ENCODE measurements around the gene DUOXA1. TPM values are rescaled to one million over a fixed set of nuclear protein-coding genes. Genes with fewer than 3 reads are reported as not detected.

DUOXA1 gene
- total and polyA plus RNA-seq, 9 of the 15 experiments (the other 6 are each of a cell fraction or from before 2014, with no cell fraction given): 0.17 to 0.74 (median 0.24) TPM; not detected in 6

- TF ChIP-seq MLX (CRISPR knock-in tag; conservative IDR thresholded peaks at IDR 0.05) (no peak), HMGN3 (IDR thresholded peaks at IDR 0.05; ENCODE audit: borderline replicate concordance, extremely low read depth, insufficient read length, low read depth, low read length) (no peak), ZNF354B (CRISPR knock-in tag; IDR thresholded peaks at IDR 0.05) (no peak), ZNF436 (CRISPR knock-in tag; IDR thresholded peaks at IDR 0.05) (no peak), ZNF445 (CRISPR knock-in tag; IDR thresholded peaks at IDR 0.05; ENCODE audit: low read depth) (no peak)
These were observed 7.8 kb downstream of the DUOXA1 start (continued) for GRCh38 chr15:45121706-45122417.

- FAIRE-seq (no peak), DNase-seq (ENCODE audit: extremely low read depth in 1 of 4, low spot score in 3 of 4) (no peak), ATAC-seq (no peak)
- TF ChIP-seq NR0B1 (IDR thresholded peaks at IDR 0.05; ENCODE audit: partially characterized antibody): no peak
- no peak for TF ChIP-seq POLR3G (IDR thresholded peaks at IDR 0.05; ENCODE audit: extremely low read depth, insufficient read length, insufficient replicate concordance)
- no peak for TF ChIP-seq SMARCE1 (IDR thresholded peaks at IDR 0.05)
- no peak for TF ChIP-seq SMARCC2 (IDR thresholded peaks at IDR 0.05; ENCODE audit: low read depth)
- no peak for TF ChIP-seq ZNF77 (CRISPR knock-in tag; IDR thresholded peaks at IDR 0.05)
- TF ChIP-seq FOXJ3 (CRISPR knock-in tag; IDR thresholded peaks at IDR 0.05): no peak
- in situ Hi-C loops (cut with MboI): loop anchor here (25.0 kb wide), 1 partner anchor 159 kb away; the partner anchor contains the start of gene TERB2
- Histone ChIP-seq H3K27ac (ENCODE audit: extremely low read depth, low read depth, low read length) (no peak overlapping the region), H3K4me1 (replicated peaks in 1 of 2; ENCODE audit: control insufficient read depth in 2 of 2, insufficient read depth in 2 of 2, low read length in 2 of 2) (peaks cover 0 to 14% of the 10 kb centered on the region in 2 experiments; a peak in 3 of 5 replicates), H3K9me1 (ENCODE audit: control insufficient read depth, insufficient read depth, low read length) (no peaks in the 10 kb centered on the region), H3K4me3 (no peak overlapping the region), H3K9ac (ENCODE audit: insufficient read depth in 1 of 2, low read depth in 2 of 2, low read length in 2 of 2) (no peak overlapping the region), H3K79me2 (ENCODE audit: control insufficient read depth, insufficient read depth, low read length) (no peaks in the 10 kb centered on the region), H3K9me3 (replicated peaks; ENCODE audit: control insufficient read depth, insufficient read depth, low read depth, low read length) (no peaks in the 10 kb centered on the region), H3K36me3 (ENCODE audit: control insufficient read depth, insufficient read depth, low read length) (no peaks in the 10 kb centered on the region), H2AFZ (ENCODE audit: low read depth, low read length) (no peak overlapping the region), H3K4me2 (ENCODE audit: insufficient read depth, low read length) (no peak overlapping the region), H3K27me3 (ENCODE audit: control insufficient read depth in 2 of 2, insufficient read depth in 2 of 2, low read length in 2 of 2) (peaks cover 7 to 35% of the 10 kb centered on the region in 2 experiments; a peak in 4 of 5 replicates), H4K20me1 (replicated peaks; ENCODE audit: control insufficient read depth, insufficient read depth, low read length) (no peaks in the 10 kb centered on the region)
- BruUV-seq (replicated peaks): no TSS peak
- CTCF ChIA-PET (ENCODE audit: low intra/inter-chr PET ratio): no interaction called here
- 13% methylated on average over 3 of the region's 3 CpGs for WGBS (ENCODE audit: insufficient coverage, low coverage, missing lambda C conversion rate)
- POLR2A ChIA-PET: interaction anchor here (0.6 to 1.0 kb wide), 2 partner anchors 10 to 50 kb away, joined by 3 to 7 read pairs; no protein-coding TSS in a partner anchor
- intact Hi-C loops (cut with micrococcal nuclease): no loop called here
These were observed 8.7 kb downstream of the DUOXA1 start for GRCh38 chr15:45121020-45121419.
